SK-N-DZ (cell line): ENCODE data around the gene ECHDC1.
A peak's percentile ranks its signal among the peaks of the same experiment; 100 is the strongest.

ENCODE experiments used
- DNase-seq: peaks from one replicate; pipeline ENCODE4 v3.0.0-alpha.2; 2015; ENCODE audit warnings: low spot score

ECHDC1 gene

GRCh38 chr6:127290391-127291265 is 52.8 kb downstream of the ECHDC1 start:
- DNase-seq: no peak

GRCh38 chr6:127289934-127290333 is 53.5 kb downstream of the ECHDC1 start:
- no peak for DNase-seq

- no peak for DNase-seq
These were observed 54.7 kb downstream of the ECHDC1 start for GRCh38 chr6:127288705-127289104.

- no peak for DNase-seq
These were observed 61.2 kb downstream of the ECHDC1 start for GRCh38 chr6:127282184-127282583.

GRCh38 chr6:127279815-127280214 is 63.6 kb downstream of the ECHDC1 start:
- DNase-seq: no peak

GRCh38 chr6:127277878-127278843 is 65.2 kb downstream of the ECHDC1 start:
- DNase-seq: no peak

- no peak for DNase-seq
These were observed 67.1 kb downstream of the ECHDC1 start for GRCh38 chr6:127276331-127276730.

GRCh38 chr6:127273499-127273898 is 69.9 kb downstream of the ECHDC1 start:
- no peak for DNase-seq

GRCh38 chr6:127272576-127272975 is 70.8 kb downstream of the ECHDC1 start:
- no peak for DNase-seq

- peak; percentile 41 for DNase-seq
These were observed 75.5 kb downstream of the ECHDC1 start for GRCh38 chr6:127267646-127268625.

- peak; percentile 68 for DNase-seq
These were observed 76.3 kb downstream of the ECHDC1 start for GRCh38 chr6:127266892-127267645.

- DNase-seq: peak; percentile 89
These were observed 77.1 kb downstream of the ECHDC1 start, which contains the start of gene RNF146 for GRCh38 chr6:127266178-127266891. Gene RNF146, plus strand, starts transcription at chr6:127266864. Its CDS starts 13,475 bp downstream, at chr6:127280339.

- DNase-seq: no peak
These were observed 79.9 kb downstream of the ECHDC1 start for GRCh38 chr6:127263481-127263880.

GRCh38 chr6:127262896-127263295 is 80.5 kb downstream of the ECHDC1 start:
- DNase-seq: no peak

GRCh38 chr6:127255286-127255685 is 88.1 kb downstream of the ECHDC1 start:
- no peak for DNase-seq

GRCh38 chr6:127249621-127250020 is 93.8 kb downstream of the ECHDC1 start:
- DNase-seq: no peak

GRCh38 chr6:127247114-127248096 is 96.0 kb downstream of the ECHDC1 start:
- DNase-seq: no peak

GRCh38 chr6:127243501-127243900 is 99.9 kb downstream of the ECHDC1 start:
- DNase-seq: no peak
